ENCODE measurements around the gene VASH1.

DNA sequence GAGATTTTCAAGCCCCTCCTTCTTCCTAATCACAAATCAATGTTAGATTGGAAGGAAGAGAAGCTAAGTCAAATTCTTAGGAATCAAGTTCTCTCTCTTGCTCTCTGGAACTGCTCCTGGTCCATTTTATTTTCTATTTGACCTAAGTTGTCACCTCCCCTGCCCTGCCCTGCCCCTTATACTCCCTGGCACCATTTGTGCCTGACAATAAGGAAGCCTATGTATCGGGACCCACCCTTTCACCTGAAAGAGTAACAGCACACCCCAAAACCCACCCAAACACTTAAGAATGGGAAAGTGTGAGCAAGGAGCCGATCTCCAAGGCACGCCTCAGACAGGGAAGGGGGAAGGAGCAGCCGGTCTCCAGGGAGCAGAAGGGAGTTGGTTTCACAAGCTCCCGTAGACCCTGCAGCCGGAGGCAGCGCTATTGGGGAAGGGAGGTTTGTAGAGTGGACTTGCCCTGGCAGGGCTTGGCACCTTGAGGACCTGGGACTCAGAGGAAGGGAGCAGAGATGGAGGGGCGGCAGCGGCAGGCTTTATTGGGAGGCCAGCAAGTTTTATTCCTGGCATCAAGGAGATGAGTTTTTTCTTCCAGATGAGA lies 66.5 kb downstream of the VASH1 start:
- TF ChIP-seq EZH2 (IDR thresholded peaks at IDR 0.05; ENCODE audit: low read length, missing control alignments) = no peak
- TF ChIP-seq, protein P1, sequence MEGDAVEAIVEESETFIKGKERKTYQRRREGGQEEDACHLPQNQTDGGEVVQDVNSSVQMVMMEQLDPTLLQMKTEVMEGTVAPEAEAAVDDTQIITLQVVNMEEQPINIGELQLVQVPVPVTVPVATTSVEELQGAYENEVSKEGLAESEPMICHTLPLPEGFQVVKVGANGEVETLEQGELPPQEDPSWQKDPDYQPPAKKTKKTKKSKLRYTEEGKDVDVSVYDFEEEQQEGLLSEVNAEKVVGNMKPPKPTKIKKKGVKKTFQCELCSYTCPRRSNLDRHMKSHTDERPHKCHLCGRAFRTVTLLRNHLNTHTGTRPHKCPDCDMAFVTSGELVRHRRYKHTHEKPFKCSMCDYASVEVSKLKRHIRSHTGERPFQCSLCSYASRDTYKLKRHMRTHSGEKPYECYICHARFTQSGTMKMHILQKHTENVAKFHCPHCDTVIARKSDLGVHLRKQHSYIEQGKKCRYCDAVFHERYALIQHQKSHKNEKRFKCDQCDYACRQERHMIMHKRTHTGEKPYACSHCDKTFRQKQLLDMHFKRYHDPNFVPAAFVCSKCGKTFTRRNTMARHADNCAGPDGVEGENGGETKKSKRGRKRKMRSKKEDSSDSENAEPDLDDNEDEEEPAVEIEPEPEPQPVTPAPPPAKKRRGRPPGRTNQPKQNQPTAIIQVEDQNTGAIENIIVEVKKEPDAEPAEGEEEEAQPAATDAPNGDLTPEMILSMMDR (conservative IDR thresholded peaks at IDR 0.05 in 1 of 2, IDR thresholded peaks at IDR 0.05 in 1 of 2; ENCODE audit: low read depth in 1 of 2, low read length in 2 of 2) = no peak
